H9 (cell line): ENCODE measurements around the gene NFKBIA. TPM values are rescaled to one million over a fixed set of nuclear protein-coding genes. Genes with fewer than 3 reads are reported as not detected.

Experiments
- DNase-seq: peaks from one replicate; pipeline ENCODE4 v3.0.0-alpha.2; 2017
- H2AFZ ChIP-seq: one replicate; pipeline ENCODE4 v1.6.1; 2013; ENCODE audit warnings: mild to moderate bottlenecking, low read length, control low read depth, moderate library complexity
- H2AK5ac ChIP-seq: 2 replicates; pipeline ENCODE4 v1.6.1; 2013; ENCODE audit warnings: low read length, control low read depth, mixed read lengths; ENCODE audit not compliant: insufficient read length
- H2BK120ac ChIP-seq: one replicate; pipeline ENCODE4 v1.6.1; 2013; ENCODE audit warnings: low read depth, mild to moderate bottlenecking, low read length, control low read depth, inconsistent platforms; ENCODE audit not compliant: poor library complexity, severe bottlenecking
- H2BK12ac ChIP-seq: 2 replicates; pipeline ENCODE4 v1.6.1; 2013; ENCODE audit warnings: low read length, control low read depth, mixed read lengths, low read depth; ENCODE audit not compliant: insufficient read length
- H2BK15ac ChIP-seq: 2 replicates; pipeline ENCODE4 v1.6.1; 2013; ENCODE audit warnings: low read depth, low read length, control low read depth
- H2BK20ac ChIP-seq: one replicate; pipeline ENCODE4 v1.6.1; 2013; ENCODE audit warnings: low read depth, mild to moderate bottlenecking, low read length, control low read depth, inconsistent platforms; ENCODE audit not compliant: poor library complexity, severe bottlenecking
- H2BK5ac ChIP-seq: 2 replicates; pipeline ENCODE4 v1.6.1; 2013; ENCODE audit warnings: low read length, control low read depth, mixed read lengths; ENCODE audit not compliant: insufficient read length
- H3K14ac ChIP-seq: 2 replicates; pipeline ENCODE4 v1.6.1; 2013; ENCODE audit warnings: low read length, control low read depth; ENCODE audit not compliant: insufficient read depth
- H3K18ac ChIP-seq: 2 replicates; pipeline ENCODE4 v1.6.1; 2013; ENCODE audit warnings: low read depth, mild to moderate bottlenecking, mixed read lengths, low read length, control low read depth; ENCODE audit not compliant: insufficient read length
- H3K23ac ChIP-seq: 2 replicates; pipeline ENCODE4 v1.6.1; 2013; ENCODE audit warnings: low read length, control low read depth, mixed read lengths, low read depth; ENCODE audit not compliant: insufficient read length
- H3K23me2 ChIP-seq: 2 replicates; pipeline ENCODE4 v1.6.1; 2013; ENCODE audit warnings: low read depth, mild to moderate bottlenecking, mixed read lengths, low read length, control low read depth; ENCODE audit not compliant: insufficient read length, poor library complexity, severe bottlenecking
- H3K27ac ChIP-seq: 2 replicates; pipeline ENCODE4 v1.5.1; 2013; ENCODE audit warnings: low read length, control low read depth, mixed read lengths, low read depth; ENCODE audit not compliant: insufficient read length
- H3K27me3 ChIP-seq: 2 replicates; pipeline ENCODE4 v1.6.1; 2013; ENCODE audit warnings: low read length, control low read depth, inconsistent platforms; ENCODE audit not compliant: insufficient read depth
- H3K4ac ChIP-seq: 2 replicates; pipeline ENCODE4 v1.6.1; 2013; ENCODE audit warnings: low read depth, mild to moderate bottlenecking, control low read depth, inconsistent platforms, low read length, moderate library complexity
- H3K4me1 ChIP-seq: 2 replicates; pipeline ENCODE4 v1.6.1; 2013; ENCODE audit warnings: low read length, control low read depth, inconsistent platforms; ENCODE audit not compliant: insufficient read depth
- H3K4me2 ChIP-seq: 2 replicates; pipeline ENCODE4 v1.6.1; 2013; ENCODE audit warnings: low read length, control low read depth, mixed read lengths; ENCODE audit not compliant: insufficient read length, insufficient read depth
- H3K56ac ChIP-seq: 2 replicates; pipeline ENCODE4 v1.6.1; 2013; ENCODE audit warnings: low read depth, mild to moderate bottlenecking, mixed read lengths, low read length, control low read depth; ENCODE audit not compliant: insufficient read length
- H3K79me1 ChIP-seq: 2 replicates; pipeline ENCODE4 v1.6.1; 2013; ENCODE audit warnings: low read depth, mild to moderate bottlenecking, moderate library complexity, low read length, control low read depth, inconsistent platforms; ENCODE audit not compliant: insufficient read depth, poor library complexity, severe bottlenecking
- H3K79me2 ChIP-seq: 2 replicates; pipeline ENCODE4 v1.6.1; 2013; ENCODE audit warnings: low read length, control low read depth, inconsistent platforms; ENCODE audit not compliant: insufficient read depth
- H3K9ac ChIP-seq: 2 replicates; pipeline ENCODE4 v1.6.1; 2013; ENCODE audit warnings: low read length, control low read depth, mixed read lengths; ENCODE audit not compliant: insufficient read length; ENCODE audit errors: extremely low read depth
- H3K9me3 ChIP-seq: one replicate; pipeline ENCODE4 v1.6.1; 2013; ENCODE audit warnings: low read depth, low read length, inconsistent platforms; ENCODE audit not compliant: control insufficient read depth
- H3T11ph ChIP-seq: one replicate; pipeline ENCODE4 v1.6.1; 2013; ENCODE audit warnings: mild to moderate bottlenecking, low read length, control low read depth, inconsistent platforms
- H4K20me1 ChIP-seq: one replicate; pipeline ENCODE4 v1.6.1; 2013; ENCODE audit not compliant: control insufficient read depth, insufficient read length, insufficient read depth
- H4K5ac ChIP-seq: 2 replicates; pipeline ENCODE4 v1.6.1; 2013; ENCODE audit warnings: low read depth, mild to moderate bottlenecking, mixed read lengths, low read length, control low read depth; ENCODE audit not compliant: insufficient read length
- H4K8ac ChIP-seq: replicated peaks from 2 replicates; pipeline ENCODE4 v1.6.1; 2013; ENCODE audit warnings: low read length, control low read depth, mixed read lengths, low read depth; ENCODE audit not compliant: insufficient read length
- H4K91ac ChIP-seq: 2 replicates; pipeline ENCODE4 v1.6.1; 2013; ENCODE audit warnings: low read depth, mild to moderate bottlenecking, moderate library complexity, mixed read lengths, low read length, control low read depth; ENCODE audit not compliant: insufficient read length
- H3K27ac Mint-ChIP-seq, 3 experiments: 2 replicates in 2 of 3; 3 replicates in 1 of 3; pipeline ENCODE4 v1.8.0; 2020 to 2021; ENCODE audit warnings: mixed read lengths in 3 of 3, mild to moderate bottlenecking in 1 of 3, moderate library complexity in 1 of 3
- H3K27me3 Mint-ChIP-seq: 2 replicates; pipeline ENCODE4 v1.8.0; 2021; ENCODE audit warnings: low read depth, mild to moderate bottlenecking, moderate library complexity, mixed read lengths
- H3K36me3 Mint-ChIP-seq, 3 experiments: 2 replicates in 2 of 3; 3 replicates in 1 of 3; pipeline ENCODE4 v1.8.0; 2020 to 2021; ENCODE audit warnings: low read depth in 3 of 3, mixed read lengths in 3 of 3; ENCODE audit not compliant: insufficient read depth in 1 of 3
- H3K4me1 Mint-ChIP-seq, 2 experiments: 2 replicates each; pipeline ENCODE4 v1.8.0; 2020; ENCODE audit warnings: mixed read lengths in 2 of 2
- H3K4me3 Mint-ChIP-seq, 2 experiments: 2 replicates in 1 of 2; 3 replicates in 1 of 2; pipeline ENCODE4 v1.8.0; 2020 to 2021; ENCODE audit warnings: mild to moderate bottlenecking in 2 of 2, mixed read lengths in 2 of 2, moderate library complexity in 1 of 2
- H3K9me3 Mint-ChIP-seq, 2 experiments: 2 replicates in 1 of 2; 3 replicates in 1 of 2; pipeline ENCODE4 v1.8.0; 2020; ENCODE audit warnings: mild to moderate bottlenecking in 2 of 2, mixed read lengths in 2 of 2, moderate library complexity in 1 of 2
- CTCF ChIP-seq: fragments of 200-600 bp; sonication (generic); conservative IDR thresholded peaks from 3 replicates; pipeline ENCODE4 v1.8.0; 2021; ENCODE audit warnings: antibody characterized with exemption, mild to moderate bottlenecking
- WGBS: extraction: QIAGEN DNeasy Blood & Tissue Kit; methylation state at CpG from one replicate; pipeline ENCODE4 v1.1.7; 2013; ENCODE audit warnings: missing lambda C conversion rate, low lambda C conversion rate, mixed read lengths; ENCODE audit not compliant: insufficient read length; ENCODE audit errors: extremely low coverage; 5-methylcytosine and 5-hydroxymethylcytosine counted together
- total RNA-seq: library from RNA; stranded (reverse); gene quantifications from 2 replicates; pipeline ENCODE4 v1.2.1, GENCODE V29; 2021

Gene NFKBIA
- total RNA-seq, 1 experiment from 2014 or later, result 38.4 TPM

- Histone ChIP-seq H3K9me3 (no peaks in the 10 kb centered on the region), H2AFZ (no peak overlapping the region), H3K79me1 (no peaks in the 10 kb centered on the region), H3K14ac (peak overlapping the region; percentile 98), H3K23me2 (peaks cover 6% of the 10 kb centered on the region), H4K8ac (no peak overlapping the region), H3K4me1 (peaks cover 7% of the 10 kb centered on the region), H2AK5ac (no peak overlapping the region), H3K27ac (no peak overlapping the region), H3K23ac (no peak overlapping the region), H2BK15ac (no peak overlapping the region), H4K20me1 (no peaks in the 10 kb centered on the region), H3K4me2 (peak overlapping the region; percentile 91), H3K4ac (no peak overlapping the region; the same call in 1 of the 2 replicates), H2BK12ac (no peak overlapping the region), H2BK20ac (no peak overlapping the region), H3K79me2 (no peaks in the 10 kb centered on the region), H2BK120ac (no peak overlapping the region), H4K5ac (no peak overlapping the region), H3K9ac (peak overlapping the region; percentile 80), H3K18ac (peak overlapping the region; percentile 87), H4K91ac (no peak overlapping the region), H3K56ac (no peak overlapping the region), H2BK5ac (no peak overlapping the region), H3T11ph (no peak overlapping the region), H3K27me3 (no peaks in the 10 kb centered on the region)
- Mint-ChIP-seq H3K4me1 (peaks cover 36 to 38% of the 10 kb centered on the region in 2 experiments), H3K27ac (peak overlapping the region; percentile 97 to 99 (median 97)), H3K27me3 (no peaks in the 10 kb centered on the region), H3K9me3 (no peaks in the 10 kb centered on the region), H3K4me3 (peak overlapping the region; percentile 94 to 95), H3K36me3 (peaks cover 20 to 43% (median 37%) of the 10 kb centered on the region in 3 experiments; a peak in 6 of 7 replicates)
- no peak for TF ChIP-seq CTCF
- no CpG with 5 or more reads among the region's 81 CpGs for WGBS
- DNase-seq, result peak; percentile 85
Observed at GRCh38 chr14:35403603-35404448, 723 bp downstream of the NFKBIA start.
